ENCODE results near the gene RASD2.
A peak's percentile ranks its signal among the peaks of the same experiment; 100 is the strongest.

Gene RASD2

DNA sequence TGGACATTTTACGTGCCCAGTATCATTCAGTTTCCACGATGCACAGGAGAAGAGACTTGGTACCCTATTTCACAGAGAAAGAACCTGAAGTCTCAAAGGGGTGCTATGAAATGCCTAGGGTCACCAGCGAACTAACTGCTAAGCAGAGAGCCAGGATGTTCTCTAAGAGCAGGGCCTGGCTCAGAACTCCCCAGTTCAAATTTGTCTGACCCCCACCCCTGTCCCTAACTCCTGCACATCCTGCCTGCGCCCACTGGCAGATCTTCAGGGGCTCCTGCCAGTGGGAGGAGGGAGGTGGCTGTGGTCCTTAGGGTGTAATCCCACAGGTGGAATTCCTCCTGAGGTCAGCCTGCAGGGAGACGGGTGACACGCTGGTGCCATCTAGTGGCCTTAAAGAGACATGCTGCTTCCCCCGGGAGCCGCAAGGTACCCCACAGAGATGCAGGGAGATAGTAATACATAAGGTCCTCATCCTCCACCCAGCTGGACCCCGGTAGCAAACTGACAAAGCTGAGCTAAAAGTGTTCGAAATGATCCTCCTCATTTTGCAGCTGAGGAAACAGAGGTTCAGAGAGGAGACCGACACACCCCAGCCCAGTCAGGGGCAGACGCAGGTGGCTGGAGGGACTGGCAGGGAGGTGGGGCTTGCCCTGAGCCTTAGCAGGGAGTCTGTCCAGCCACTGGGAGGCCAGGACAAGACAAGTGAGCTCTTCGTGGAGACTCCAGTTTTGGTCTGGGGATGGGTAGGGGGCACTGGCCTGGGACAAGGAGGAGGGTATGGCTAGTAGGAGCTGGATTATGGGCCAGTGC, 42.4 kb downstream of the RASD2 start:
- peak; percentile 92 for TF ChIP-seq CTCF (conservative IDR thresholded peaks at IDR 0.05; ENCODE audit: low read length)
- DNase-seq (ENCODE audit: low read depth), result peak; percentile 59
- H3K4me3 ChIP-seq (ENCODE audit: low read length), result no peak overlapping the region

- DNase-seq (ENCODE audit: low read depth), result no peak
- TF ChIP-seq CTCF (conservative IDR thresholded peaks at IDR 0.05; ENCODE audit: low read length), result no peak
- no peak overlapping the region for H3K4me3 ChIP-seq (ENCODE audit: low read length)
These were observed 46.1 kb downstream of the RASD2 start for GRCh38 chr22:35586771-35587170.

- DNase-seq (ENCODE audit: low read depth), result no peak
- H3K4me3 ChIP-seq (ENCODE audit: low read length), result no peak overlapping the region
These were observed 46.8 kb downstream of the RASD2 start for GRCh38 chr22:35587447-35587870.

DNA sequence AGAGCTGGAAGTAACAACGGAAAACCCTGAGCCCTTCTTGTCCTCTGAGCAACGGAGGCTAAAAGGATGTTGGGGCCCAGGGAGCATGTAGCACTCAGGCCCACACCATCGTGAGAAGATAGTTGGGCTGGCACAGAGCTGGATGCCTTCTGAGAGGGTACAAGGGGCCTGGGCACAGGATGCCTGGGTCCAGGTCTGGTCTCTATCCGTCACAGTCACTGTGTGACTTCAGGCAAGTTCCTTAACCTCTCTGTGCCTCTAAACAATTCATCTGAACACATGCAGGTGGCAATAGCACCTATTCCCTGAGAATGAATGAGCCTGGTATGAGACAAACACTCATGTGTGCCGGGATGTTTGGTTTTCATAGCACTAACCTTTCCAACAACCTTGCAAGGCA, 47.3 kb downstream of the RASD2 start:
- TF ChIP-seq CTCF (conservative IDR thresholded peaks at IDR 0.05; ENCODE audit: low read length), result no peak

More at GRCh38 chr22:35587447-35587870, 46.8 kb downstream of the RASD2 start:
- no peak for TF ChIP-seq CTCF (conservative IDR thresholded peaks at IDR 0.05; ENCODE audit: low read length)

DNA sequence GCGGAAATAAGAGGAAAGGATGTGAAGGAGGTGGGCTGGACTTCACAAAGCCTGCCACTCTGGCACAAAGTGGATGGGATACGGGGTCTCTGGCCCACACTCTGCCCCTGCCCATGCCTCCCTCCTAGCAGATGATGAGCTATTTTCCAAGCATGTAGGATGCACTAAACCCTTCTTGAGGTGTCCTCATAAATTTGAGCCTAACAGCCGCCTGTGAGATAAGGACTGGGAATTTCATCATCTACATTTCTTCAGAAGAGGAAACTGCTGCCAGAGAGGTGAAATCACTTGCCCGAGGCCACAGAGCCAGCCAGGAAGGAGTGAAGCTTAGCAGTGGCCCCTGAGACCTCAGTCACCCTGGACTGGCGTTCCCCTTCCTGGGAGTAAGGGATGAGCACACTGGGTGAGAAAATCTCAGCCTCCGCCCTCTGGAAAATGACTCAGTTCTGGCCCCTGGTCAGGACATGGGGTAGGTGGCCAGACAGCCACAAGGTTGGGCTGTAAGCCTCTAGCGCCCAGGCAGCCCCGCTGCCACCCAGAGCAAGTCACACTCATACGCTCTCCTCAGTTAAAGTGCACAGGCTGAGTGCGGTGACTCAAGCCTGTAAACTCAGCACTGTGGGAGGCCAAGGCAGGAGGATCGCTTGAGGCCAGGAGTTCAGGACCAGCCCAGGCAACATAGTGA, 48.6 kb downstream of the RASD2 start:
- peak; percentile 8; the same call in 1 of the 2 replicates for TF ChIP-seq CTCF (conservative IDR thresholded peaks at IDR 0.05; ENCODE audit: low read length)
- no peak overlapping the region for H3K4me3 ChIP-seq (ENCODE audit: low read length)
- DNase-seq (ENCODE audit: low read depth), result peak; percentile 91

More for the DNA sequence above, 47.3 kb downstream of the RASD2 start:
- DNase-seq (ENCODE audit: low read depth), result no peak
- no peak overlapping the region for H3K4me3 ChIP-seq (ENCODE audit: low read length)

DNA sequence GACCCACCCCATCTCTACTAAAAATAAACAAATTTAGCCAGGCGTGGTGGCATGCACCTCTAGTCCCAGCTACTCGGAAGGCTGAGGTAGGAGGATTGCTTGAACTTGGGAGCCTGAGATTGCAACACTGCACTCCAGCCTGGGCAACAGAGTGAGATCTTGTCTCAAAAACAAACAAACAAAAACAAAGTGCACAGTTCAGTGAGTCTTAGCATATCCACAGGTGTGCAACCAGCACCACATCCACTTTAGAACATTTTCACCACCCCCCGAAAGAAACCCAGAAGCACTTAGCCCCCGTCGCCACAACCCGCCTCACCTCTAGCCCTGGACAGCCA, 49.1 kb downstream of the RASD2 start:
- no peak for DNase-seq (ENCODE audit: low read depth)
- TF ChIP-seq CTCF (conservative IDR thresholded peaks at IDR 0.05; ENCODE audit: low read length), result no peak
- no peak overlapping the region for H3K4me3 ChIP-seq (ENCODE audit: low read length)
